ENCODE results near the gene ART3.

GRCh38 chr4:76087007-76087769 is 12.7 kb downstream of the ART3 start:
- TF ChIP-seq EP300 (IDR thresholded peaks at IDR 0.05; ENCODE audit: low read depth) (no peak), CTCF (IDR thresholded peaks at IDR 0.05) (peak in 4 of 5 experiments; percentile 43 to 57 (median 46))
